IMR-90 (cell line): ENCODE measurements around the gene PLA2G15.

Experiments used
- CEBPB ChIP-seq: IDR thresholded peaks from 2 replicates; pipeline ENCODE4 v1.6.1; 2012; ENCODE audit warnings: low read depth, low read length, improper control_type of control experiment
- FOS ChIP-seq: fragments of 150-350 bp; IDR thresholded peaks from 2 replicates; pipeline ENCODE4 v1.6.1; 2016; ENCODE audit warnings: low read depth, low read length
- POLR2A ChIP-seq: IDR thresholded peaks from 2 replicates; pipeline ENCODE4 v1.6.1; 2012; ENCODE audit warnings: mild to moderate bottlenecking, low read depth, low read length
- SMC3 ChIP-seq: fragments of 150-350 bp; IDR thresholded peaks from 2 replicates; pipeline ENCODE4 v1.6.1; 2016; ENCODE audit warnings: low read depth, mild to moderate bottlenecking, antibody characterized with exemption, low read length, moderate library complexity

DNA sequence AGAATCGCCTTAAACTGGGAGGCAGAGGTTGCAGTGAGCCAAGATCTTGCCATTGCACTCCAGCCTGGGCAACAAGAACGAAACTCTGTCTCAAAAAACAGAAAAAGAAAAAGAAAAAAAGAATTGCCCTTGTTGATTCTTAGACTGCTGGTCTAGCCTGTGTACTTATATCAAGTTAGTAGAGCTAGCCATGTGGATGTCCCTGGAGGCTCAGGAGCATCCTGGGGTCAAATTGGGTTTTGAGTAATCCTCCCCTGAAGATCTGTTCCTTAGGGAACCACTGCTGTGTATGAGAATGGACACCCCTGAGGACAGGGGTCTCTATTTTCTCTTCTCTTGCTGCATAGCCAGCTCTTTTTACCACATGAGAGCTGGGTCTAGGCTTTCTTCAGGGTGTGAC, 44.0 kb downstream of the PLA2G15 start:
- TF ChIP-seq CEBPB (no peak), FOS (no peak), SMC3 (no peak), POLR2A (no peak)
